ENCODE results near the gene ELF4.

Gene ELF4

DNA sequence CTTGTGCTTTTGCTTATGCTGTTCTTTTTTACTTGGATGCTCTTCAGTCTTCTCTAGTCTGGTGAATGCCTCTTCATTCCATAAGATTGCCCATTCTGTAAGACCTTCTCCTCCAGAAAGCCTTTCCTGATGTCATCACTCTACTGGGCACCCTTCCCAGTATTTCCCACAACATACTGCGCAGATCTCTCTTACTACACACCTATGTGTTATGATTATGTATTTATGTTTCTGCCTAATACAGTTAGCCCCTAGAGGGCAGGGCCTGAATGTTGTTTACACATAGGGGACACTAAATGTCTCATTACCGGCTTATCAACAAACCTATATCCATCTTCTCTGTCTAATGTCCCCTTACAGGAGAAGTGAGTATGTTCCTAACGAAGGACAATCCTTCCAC, 34.2 kb upstream of the ELF4 start:
- TF ChIP-seq, protein P1, sequence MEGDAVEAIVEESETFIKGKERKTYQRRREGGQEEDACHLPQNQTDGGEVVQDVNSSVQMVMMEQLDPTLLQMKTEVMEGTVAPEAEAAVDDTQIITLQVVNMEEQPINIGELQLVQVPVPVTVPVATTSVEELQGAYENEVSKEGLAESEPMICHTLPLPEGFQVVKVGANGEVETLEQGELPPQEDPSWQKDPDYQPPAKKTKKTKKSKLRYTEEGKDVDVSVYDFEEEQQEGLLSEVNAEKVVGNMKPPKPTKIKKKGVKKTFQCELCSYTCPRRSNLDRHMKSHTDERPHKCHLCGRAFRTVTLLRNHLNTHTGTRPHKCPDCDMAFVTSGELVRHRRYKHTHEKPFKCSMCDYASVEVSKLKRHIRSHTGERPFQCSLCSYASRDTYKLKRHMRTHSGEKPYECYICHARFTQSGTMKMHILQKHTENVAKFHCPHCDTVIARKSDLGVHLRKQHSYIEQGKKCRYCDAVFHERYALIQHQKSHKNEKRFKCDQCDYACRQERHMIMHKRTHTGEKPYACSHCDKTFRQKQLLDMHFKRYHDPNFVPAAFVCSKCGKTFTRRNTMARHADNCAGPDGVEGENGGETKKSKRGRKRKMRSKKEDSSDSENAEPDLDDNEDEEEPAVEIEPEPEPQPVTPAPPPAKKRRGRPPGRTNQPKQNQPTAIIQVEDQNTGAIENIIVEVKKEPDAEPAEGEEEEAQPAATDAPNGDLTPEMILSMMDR (IDR thresholded peaks at IDR 0.05; ENCODE audit: borderline replicate concordance, control extremely low read depth, extremely low read depth, insufficient read depth, missing control alignments) = no peak
- in situ Hi-C loops (cut with MboI; ENCODE audit: low sequenced_read_pairs, unreplicated experiment) = no loop called here
- no peak for DNase-seq (ENCODE audit: low spot score)

- in situ Hi-C loops (cut with MboI; ENCODE audit: low sequenced_read_pairs, unreplicated experiment) = no loop called here
- TF ChIP-seq, protein P1 (IDR thresholded peaks at IDR 0.05; ENCODE audit: borderline replicate concordance, control extremely low read depth, extremely low read depth, insufficient read depth, missing control alignments) = no peak
- no peak for DNase-seq (ENCODE audit: low spot score)
These were observed 29.3 kb upstream of the ELF4 start for GRCh38 chrX:130139474-130140201.

DNA sequence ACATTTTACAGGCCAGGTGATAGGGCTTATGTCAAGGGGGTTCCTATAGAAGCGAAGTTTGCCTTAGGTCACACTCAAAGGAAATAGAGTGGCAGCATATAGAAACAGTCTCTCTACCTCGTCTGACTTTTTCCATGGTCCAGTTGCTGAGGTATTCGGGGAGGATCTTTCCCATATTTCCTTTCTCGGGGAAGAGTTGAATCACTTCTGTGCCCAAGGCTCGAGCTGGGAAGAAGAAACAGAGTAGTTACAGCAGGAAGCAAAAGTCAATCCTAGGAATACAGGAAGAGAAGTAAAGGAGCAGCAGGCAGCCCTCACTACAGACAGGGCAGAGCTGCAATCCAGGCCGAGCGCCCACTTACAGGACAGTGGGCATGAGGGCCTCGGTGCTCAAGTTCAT, 26.7 kb upstream of the ELF4 start:
- TF ChIP-seq, protein P1 (IDR thresholded peaks at IDR 0.05; ENCODE audit: borderline replicate concordance, control extremely low read depth, extremely low read depth, insufficient read depth, missing control alignments) = no peak
- DNase-seq (ENCODE audit: low spot score) = no peak
- in situ Hi-C loops (cut with MboI; ENCODE audit: low sequenced_read_pairs, unreplicated experiment) = no loop called here

- in situ Hi-C loops (cut with MboI; ENCODE audit: low sequenced_read_pairs, unreplicated experiment) = no loop called here
- TF ChIP-seq, protein P1 (IDR thresholded peaks at IDR 0.05; ENCODE audit: borderline replicate concordance, control extremely low read depth, extremely low read depth, insufficient read depth, missing control alignments) = no peak
- no peak for DNase-seq (ENCODE audit: low spot score)
These were observed 26.2 kb upstream of the ELF4 start for GRCh38 chrX:130136496-130136895.

DNA sequence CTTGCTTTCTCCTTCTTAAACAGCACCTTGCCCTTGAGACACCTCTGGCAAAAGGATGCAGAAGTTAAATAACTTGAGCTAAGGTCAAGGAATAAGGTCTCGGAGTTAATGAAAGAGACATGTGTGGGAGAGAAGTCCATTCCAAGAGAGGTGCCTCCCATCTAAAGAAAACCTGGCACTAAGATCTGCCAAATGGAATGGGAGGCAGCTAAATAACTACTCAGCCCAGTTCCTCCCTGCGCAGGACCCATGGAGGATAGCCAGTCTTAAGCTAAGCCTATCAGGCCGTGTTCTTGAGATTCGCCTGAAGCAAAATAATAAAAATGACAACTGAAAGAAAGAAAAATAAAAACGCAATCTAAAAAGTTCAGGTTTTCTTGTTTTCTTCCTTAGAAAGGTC, 20.7 kb upstream of the ELF4 start:
- in situ Hi-C loops (cut with MboI; ENCODE audit: low sequenced_read_pairs, unreplicated experiment) = no loop called here
- TF ChIP-seq, protein P1 (IDR thresholded peaks at IDR 0.05; ENCODE audit: borderline replicate concordance, control extremely low read depth, extremely low read depth, insufficient read depth, missing control alignments) = no peak
- DNase-seq (ENCODE audit: low spot score) = no peak

- in situ Hi-C loops (cut with MboI; ENCODE audit: low sequenced_read_pairs, unreplicated experiment) = no loop called here
- TF ChIP-seq, protein P1 (IDR thresholded peaks at IDR 0.05; ENCODE audit: borderline replicate concordance, control extremely low read depth, extremely low read depth, insufficient read depth, missing control alignments) = no peak
- no peak for DNase-seq (ENCODE audit: low spot score)
These were observed 15.0 kb upstream of the ELF4 start for GRCh38 chrX:130125091-130125874.
